PFSK-1 (cell line): ENCODE results near the gene UBE2M.

Experiments used
- FOXP2 ChIP-seq: optimal IDR thresholded peaks from 2 replicates; pipeline ENCODE3; 2011; ENCODE audit warnings: borderline replicate concordance, control low read depth, inconsistent platforms; ENCODE audit not compliant: insufficient read depth; ENCODE audit errors: extremely low read length, extremely low read depth
- POLR2AphosphoS5 ChIP-seq: IDR thresholded peaks from 2 replicates; pipeline ENCODE4 v1.6.1; 2012; ENCODE audit warnings: low read depth, mild to moderate bottlenecking, control low read depth, low read length, moderate library complexity
- REST ChIP-seq, 2 experiments: IDR thresholded peaks; 2 replicates each; pipeline versions ENCODE4 v1.6.1 to v1.8.0; 2011 to 2012; ENCODE audit warnings: low read depth in 2 of 2, low read length in 2 of 2, control low read depth in 1 of 2, inconsistent platforms in 1 of 2, mild to moderate bottlenecking in 1 of 2, moderate library complexity in 1 of 2; ENCODE audit not compliant: insufficient read depth in 1 of 2
- SIN3A ChIP-seq: IDR thresholded peaks from 2 replicates; pipeline ENCODE4 v1.6.1; 2012; ENCODE audit warnings: mild to moderate bottlenecking, low read length, moderate library complexity, borderline replicate concordance; ENCODE audit not compliant: insufficient read depth
- TAF1 ChIP-seq: IDR thresholded peaks from 2 replicates; pipeline ENCODE4 v1.6.1; 2012; ENCODE audit warnings: low read length, control low read depth, borderline replicate concordance; ENCODE audit not compliant: insufficient read depth

The UBE2M gene

GRCh38 chr19:58550362-58551122 is 7.9 kb downstream of the UBE2M start:
- TF ChIP-seq FOXP2 (no peak), SIN3A (no peak), REST (IDR thresholded peaks at IDR 0.05; ENCODE audit: insufficient read depth in 1 of 2, low read depth in 2 of 2, low read length in 2 of 2) (no peak), POLR2AphosphoS5 (no peak; the same call in 1 of the 2 replicates), TAF1 (no peak)

GRCh38 chr19:58549664-58550361 is 8.6 kb downstream of the UBE2M start:
- TF ChIP-seq TAF1 (no peak), SIN3A (no peak), POLR2AphosphoS5 (no peak), REST (IDR thresholded peaks at IDR 0.05; ENCODE audit: insufficient read depth in 1 of 2, low read depth in 2 of 2, low read length in 2 of 2) (no peak), FOXP2 (no peak)

GRCh38 chr19:58548859-58549663 is 9.3 kb downstream of the UBE2M start:
- no peak for TF ChIP-seq TAF1
- no peak for TF ChIP-seq REST (IDR thresholded peaks at IDR 0.05; ENCODE audit: insufficient read depth in 1 of 2, low read depth in 2 of 2, low read length in 2 of 2)
- TF ChIP-seq SIN3A = no peak
- no peak for TF ChIP-seq FOXP2
- TF ChIP-seq POLR2AphosphoS5 = no peak; the same call in 1 of the 2 replicates

- TF ChIP-seq POLR2AphosphoS5 (0 out of 2 replicates have a peak, but pooled peaks have one; percentile 9), FOXP2 (no peak), SIN3A (no peak), TAF1 (no peak), REST (IDR thresholded peaks at IDR 0.05; ENCODE audit: insufficient read depth in 1 of 2, low read depth in 2 of 2, low read length in 2 of 2) (no peak)
These were observed 10.8 kb downstream of the UBE2M start for GRCh38 chr19:58547323-58548312.
